K562 (cell line): ENCODE measurements around the gene PLXND1. TPM values are rescaled to one million over a fixed set of nuclear protein-coding genes. Genes with fewer than 3 reads are reported as not detected.

Experiments used
- ATAC-seq: fragments of 200-7000 bp; cut with Tn5 transposase; 3 replicates; pipeline ENCODE4 v1.9.1; 2020; ENCODE audit warnings: moderate library complexity
- BruUV-seq: library from RNA; stranded (reverse); fragments of 400-500 nt; replicated peaks from 2 replicates; lab custom pipeline; 2021; lab: Mats Ljungman, UMichigan
- CTCF ChIA-PET: fragments of 300-600 bp; formaldehyde crosslinking; extraction: SDS; loops from one replicate; lab custom pipeline; 2021; ENCODE audit warnings: low intra/inter-chr PET ratio; lab: Yijun Ruan, JAX
- POLR2A ChIA-PET: fragments of 300-600, 350-650 bp; sonication (Branson Sonifier 250); formaldehyde crosslinking; extraction: SDS; loops from one replicate; lab custom pipeline; 2021; ENCODE audit warnings: antibody characterized with exemption, inconsistent platforms; lab: Yijun Ruan, JAX
- DNase-seq, 4 experiments: peaks; one replicate each; pipeline versions ENCODE4 v3.0.0 to v3.0.0-alpha.2; 2011 to 2018; ENCODE audit warnings: low spot score in 3 of 4, mixed read lengths in 3 of 4; ENCODE audit errors: extremely low read depth in 1 of 4
- FAIRE-seq: peaks from 2 replicates; lab custom pipeline; 2011; peaks lifted over from hg19 to GRCh38; lab: Jason Lieb, UNC
- H2AFZ ChIP-seq: 2 replicates; pipeline ENCODE4 v1.6.0; 2011; ENCODE audit warnings: low read depth, low read length, control low read depth, inconsistent platforms
- H3K27ac ChIP-seq: fragments of 200-600 bp; 3 replicates; pipeline ENCODE4 v1.8.0; 2011; ENCODE audit warnings: low read depth, mild to moderate bottlenecking, control low read depth, inconsistent platforms, low read length, moderate library complexity, mixed read lengths; ENCODE audit errors: extremely low read depth
- H3K27me3 ChIP-seq, 2 experiments: fragments of 300-600 bp in 1 of 2; 2 replicates in 1 of 2; 3 replicates in 1 of 2; pipeline versions ENCODE4 v1.6.0 to v1.8.0; 2011; ENCODE audit warnings: inconsistent platforms in 2 of 2, low read length in 2 of 2, mild to moderate bottlenecking in 1 of 2, mixed read lengths in 1 of 2, moderate library complexity in 1 of 2; ENCODE audit not compliant: control insufficient read depth in 2 of 2, insufficient read depth in 2 of 2
- H3K36me3 ChIP-seq: fragments of 300-600 bp; 3 replicates; pipeline ENCODE4 v1.8.0; 2011; ENCODE audit warnings: mild to moderate bottlenecking, low read length, inconsistent platforms; ENCODE audit not compliant: control insufficient read depth, insufficient read depth
- H3K4me1 ChIP-seq, 2 experiments: fragments of 200-600 bp in 1 of 2; replicated peaks in 1 of 2; 2 replicates in 1 of 2; 3 replicates in 1 of 2; pipeline versions ENCODE4 v1.5.1 to v1.8.0; 2011; ENCODE audit warnings: inconsistent platforms in 2 of 2, low read length in 2 of 2, mild to moderate bottlenecking in 1 of 2, mixed read lengths in 1 of 2, moderate library complexity in 1 of 2; ENCODE audit not compliant: control insufficient read depth in 2 of 2, insufficient read depth in 2 of 2
- H3K4me2 ChIP-seq: 2 replicates; pipeline ENCODE4 v1.6.1; 2011; ENCODE audit warnings: low read length, control low read depth, inconsistent platforms, mixed read lengths; ENCODE audit not compliant: insufficient read depth
- H3K4me3 ChIP-seq: fragments of 200-600 bp; sonication (generic), shearing (Covaris generic); 2 replicates; pipeline ENCODE4 v1.5.1; 2016; ENCODE audit warnings: control low read depth, inconsistent platforms
- H3K79me2 ChIP-seq: fragments of 200-600 bp; 3 replicates; pipeline ENCODE4 v1.8.0; 2011; ENCODE audit warnings: low read length, inconsistent platforms; ENCODE audit not compliant: control insufficient read depth, insufficient read depth
- H3K9ac ChIP-seq, 2 experiments: 2 replicates each; pipeline versions ENCODE4 v1.6.0 to v1.6.1; 2011; ENCODE audit warnings: low read depth in 2 of 2, low read length in 2 of 2, control low read depth in 1 of 2, inconsistent platforms in 1 of 2, mild to moderate bottlenecking in 1 of 2, mixed read lengths in 1 of 2; ENCODE audit not compliant: insufficient read depth in 1 of 2
- H3K9me1 ChIP-seq: one replicate; pipeline ENCODE4 v1.6.0; 2011; ENCODE audit warnings: inconsistent platforms, mild to moderate bottlenecking, low read length, moderate library complexity; ENCODE audit not compliant: control insufficient read depth, insufficient read depth
- H3K9me3 ChIP-seq: replicated peaks from 2 replicates; pipeline ENCODE4 v1.5.1; 2011; ENCODE audit warnings: low read depth, low read length, inconsistent platforms; ENCODE audit not compliant: control insufficient read depth, insufficient read depth
- H4K20me1 ChIP-seq: replicated peaks from 2 replicates; pipeline ENCODE4 v1.6.1; 2011; ENCODE audit warnings: low read length, inconsistent platforms, mixed read lengths; ENCODE audit not compliant: control insufficient read depth, insufficient read depth
- ARID2 ChIP-seq: fragments of 450-650 bp; IDR thresholded peaks from 2 replicates; pipeline ENCODE4 v1.6.1; 2017; ENCODE audit warnings: antibody characterized with exemption, mild to moderate bottlenecking
- ARID3B ChIP-seq: fragments of 250-450 bp; sonication (Bioruptor Pico); IDR thresholded peaks from 2 replicates; pipeline ENCODE4 v1.4.0; 2020; ENCODE audit warnings: borderline replicate concordance
- COPS2 ChIP-seq: fragments of 450-650 bp; conservative IDR thresholded peaks from 2 replicates; pipeline ENCODE4 v1.6.1; 2016; ENCODE audit warnings: mild to moderate bottlenecking, moderate library complexity
- DNMT1 ChIP-seq: fragments of 450-650 bp; IDR thresholded peaks from 2 replicates; pipeline ENCODE4 v1.6.1; 2016; ENCODE audit warnings: antibody characterized with exemption, mild to moderate bottlenecking
- ERF ChIP-seq: fragments of 450-650 bp; formaldehyde crosslinking; IDR thresholded peaks from 2 replicates; pipeline ENCODE4 v1.4.0; 2020; ENCODE audit warnings: mild to moderate bottlenecking, mixed read lengths
- ESRRA ChIP-seq: fragments of 450-650 bp; IDR thresholded peaks from 2 replicates; pipeline ENCODE4 v1.6.1; 2014; ENCODE audit warnings: low read depth, mild to moderate bottlenecking, moderate library complexity, borderline replicate concordance
- HNRNPK ChIP-seq: fragments of 200-400 bp; formaldehyde crosslinking; IDR thresholded peaks from one replicate; pipeline ENCODE4 v1.6.1; 2018; ENCODE audit warnings: mild to moderate bottlenecking, low read depth, low read length; ENCODE audit not compliant: poor library complexity, severe bottlenecking
- MCM5 ChIP-seq: fragments of 450-650 bp; IDR thresholded peaks from 2 replicates; pipeline ENCODE4 v1.6.1; 2016; ENCODE audit warnings: low read depth
- NCOA4 ChIP-seq: fragments of 450-650 bp; IDR thresholded peaks from 2 replicates; pipeline ENCODE4 v1.6.1; 2018; ENCODE audit warnings: mild to moderate bottlenecking; ENCODE audit not compliant: partially characterized antibody
- PPARD ChIP-seq: fragments of 250-450 bp; sonication (Bioruptor Pico); IDR thresholded peaks from 2 replicates; pipeline ENCODE4 v1.8.0; 2022; ENCODE audit warnings: inconsistent platforms, mild to moderate bottlenecking, moderate library complexity
- SAP30 ChIP-seq: fragments of 200-600 bp; sonication (generic); IDR thresholded peaks from 2 replicates; pipeline ENCODE4 v1.6.1; 2012; ENCODE audit warnings: borderline replicate concordance, low read depth, mild to moderate bottlenecking, moderate library complexity, low read length, control low read depth, inconsistent platforms; ENCODE audit not compliant: insufficient read depth, poor library complexity, severe bottlenecking
- SMARCC2 ChIP-seq: fragments of 450-650 bp; IDR thresholded peaks from 2 replicates; pipeline ENCODE4 v1.6.1; 2017; ENCODE audit warnings: antibody characterized with exemption, moderate library complexity, mild to moderate bottlenecking, low read depth
- STAT5A ChIP-seq: IDR thresholded peaks from 2 replicates; pipeline ENCODE4 v1.6.1; 2012; ENCODE audit warnings: low read length, inconsistent platforms, borderline replicate concordance
- U2AF1 ChIP-seq: fragments of 200-400 bp; formaldehyde crosslinking; optimal IDR thresholded peaks from 2 replicates; pipeline ENCODE3; 2017; ENCODE audit warnings: mild to moderate bottlenecking, low read depth, low read length, moderate library complexity
- UBTF ChIP-seq, 2 experiments: IDR thresholded peaks; 2 replicates each; pipeline ENCODE4 v1.6.1; 2012; ENCODE audit warnings: improper control_type of control experiment in 2 of 2, low read depth in 2 of 2, low read length in 2 of 2, borderline replicate concordance in 1 of 2
- ZNF324 ChIP-seq: fragments of 250-450 bp; sonication (Bioruptor Pico); IDR thresholded peaks from 2 replicates; pipeline ENCODE4 v1.4.0; 2020; ENCODE audit warnings: mild to moderate bottlenecking
- ZNF408 ChIP-seq: fragments of 250-450 bp; sonication (Bioruptor Pico); IDR thresholded peaks from 2 replicates; pipeline ENCODE4 v1.4.0; 2020; ENCODE audit warnings: low read depth, mild to moderate bottlenecking, moderate library complexity
- ZNF696 ChIP-seq: fragments of 250-450 bp; sonication (Bioruptor Pico); conservative IDR thresholded peaks from 2 replicates; pipeline ENCODE4 v1.4.0; 2020; ENCODE audit warnings: mild to moderate bottlenecking, moderate library complexity
- WGBS: fragments of 100-300 bp; shearing (Covaris generic); methylation state at CpG from one replicate; pipeline ENCODE4 v1.1.6; 2016; ENCODE audit warnings: low coverage, mixed read lengths; ENCODE audit not compliant: insufficient coverage; ENCODE audit errors: missing lambda C conversion rate; 5-methylcytosine and 5-hydroxymethylcytosine counted together
- in situ Hi-C: fragments of 300-500 bp; cut with MboI; formaldehyde crosslinking; loops from 4 replicates; pipeline ENCODE4 v1.15.0; 2018; ENCODE audit warnings: inconsistent platforms, mixed read lengths
- intact Hi-C: fragments of 100-400 bp; cut with micrococcal nuclease; formaldehyde crosslinking; loops from 2 replicates; pipeline ENCODE4 v1.14.2; 2022
- polyA plus RNA-seq, 8 experiments: library from polyadenylated mRNA; depleted of rRNA in 4 of 8; stranded (reverse) in 5 of 8; unstranded in 3 of 8; fragments of >200 nt; fragmentation: Nextera tagmentation in 2 of 8; fragmentation: Illumina TruSeq in 1 of 8; extraction: Ambion mirVana in 2 of 8; extraction: Trizol in 1 of 8; gene quantifications; 2 replicates each; pipeline versions ENCODE4 v1.2.1 to v1.2.3, GENCODE V29; 2011 to 2014; ENCODE audit warnings: inconsistent platforms in 1 of 8, missing spikeins in 1 of 8
- total RNA-seq, 7 experiments: library from RNA; depleted of rRNA in 6 of 7; stranded (reverse); fragments of >200 nt in 6 of 7; fragmentation: Illumina TruSeq in 2 of 7; extraction: Trizol in 2 of 7; gene quantifications; 2 replicates each; pipeline versions ENCODE4 v1.2.1 to v1.2.3, GENCODE V29; 2011 to 2021; ENCODE audit warnings: low replicate concordance in 1 of 7

PLXND1 gene
- total and polyA plus RNA-seq, 9 of the 15 experiments (the other 6 are each of a cell fraction or from before 2014, with no cell fraction given) = 0.34 to 28.8 (median 14.0) TPM

- DNase-seq (no peak), ATAC-seq (no peak), FAIRE-seq (no peak)
- POLR2A ChIA-PET = no interaction called here
- intact Hi-C loops (no loop called here), in situ Hi-C loops (no loop called here)
- Histone ChIP-seq H3K27ac (no peak overlapping the region), H4K20me1 (no peaks in the 10 kb centered on the region), H3K4me2 (no peak overlapping the region), H3K9me3 (no peaks in the 10 kb centered on the region), H3K9ac (no peak overlapping the region), H3K36me3 (no peaks in the 10 kb centered on the region), H3K79me2 (no peaks in the 10 kb centered on the region), H3K27me3 (no peaks in the 10 kb centered on the region), H3K4me3 (no peak overlapping the region), H2AFZ (no peak overlapping the region), H3K9me1 (no peaks in the 10 kb centered on the region), H3K4me1 (peaks cover 0 to 16% of the 10 kb centered on the region in 2 experiments; a peak in 2 of 5 replicates)
- 13% methylated on average over 3 of the region's 4 CpGs for WGBS
- no TSS peak for BruUV-seq
- CTCF ChIA-PET = no interaction called here
- TF ChIP-seq UBTF (IDR thresholded peaks at IDR 0.05; ENCODE audit: borderline replicate concordance in 1 of 2, low read depth in 2 of 2, low read length in 2 of 2) (no peak), ZNF324 (CRISPR knock-in tag) (no peak), ERF (CRISPR knock-in tag) (no peak), ARID2 (no peak), MCM5 (no peak), SAP30 (no peak), PPARD (no peak), STAT5A (no peak), ZNF408 (CRISPR knock-in tag) (no peak), HNRNPK (no peak), ESRRA (no peak), ARID3B (CRISPR knock-in tag) (no peak), NCOA4 (no peak), COPS2 (no peak), DNMT1 (no peak), SMARCC2 (no peak), ZNF696 (CRISPR knock-in tag) (no peak), U2AF1 (no peak)
These were observed 29.2 kb upstream of the PLXND1 start for GRCh38 chr3:129635656-129636055.
